ENCODE results near the gene ADCY1. TPM values are rescaled to one million over a fixed set of nuclear protein-coding genes. Genes with fewer than 3 reads are reported as not detected.

The ADCY1 gene
- total RNA-seq, 2 donors from 2014 or later: 15.3 to 18.5 TPM

DNA sequence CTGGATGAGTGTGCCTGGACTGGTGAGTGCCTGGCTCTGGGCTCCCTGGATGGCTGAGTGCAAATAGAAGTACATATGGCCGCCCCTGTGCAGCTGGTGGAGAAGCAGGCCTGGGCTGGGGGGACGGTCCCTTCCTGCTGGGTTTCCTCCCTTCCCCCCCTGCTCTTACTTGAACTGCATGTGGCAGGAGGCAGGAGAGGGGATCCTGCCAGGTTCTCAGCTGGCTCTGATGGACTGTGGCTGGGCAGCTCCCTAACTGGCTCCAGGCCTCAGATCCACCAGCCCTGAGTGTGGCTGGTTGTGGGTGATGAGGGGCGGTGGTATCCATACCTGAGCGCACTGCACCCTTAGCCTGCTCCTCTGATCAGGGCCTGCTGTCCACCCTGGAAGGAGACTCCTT, 26.9 kb downstream of the ADCY1 start:
- no peaks in the 10 kb centered on the region for H3K27me3 ChIP-seq (ENCODE audit: control insufficient read depth, insufficient read depth, low read length, poor library complexity, severe bottlenecking)
- H3K9me3 ChIP-seq (ENCODE audit: control insufficient read depth, low read length): no peaks in the 10 kb centered on the region
- peak; percentile 23 for DNase-seq
- 94% methylated on average over 4 of the region's 4 CpGs; no CpG with 5 or more reads in 1 of the 2 experiments for WGBS, 2 experiments (ENCODE audit: insufficient coverage in 1 of 2, insufficient read length in 1 of 2)
- Mint-ChIP-seq H3K4me3 (no peak overlapping the region), H3K36me3 (ENCODE audit: low read depth) (no peaks in the 10 kb centered on the region), H3K27ac (no peak overlapping the region), H3K27me3 (ENCODE audit: insufficient read depth) (no peaks in the 10 kb centered on the region), H3K4me1 (no peaks in the 10 kb centered on the region), H3K9me3 (no peaks in the 10 kb centered on the region)
- TF ChIP-seq, protein P1, sequence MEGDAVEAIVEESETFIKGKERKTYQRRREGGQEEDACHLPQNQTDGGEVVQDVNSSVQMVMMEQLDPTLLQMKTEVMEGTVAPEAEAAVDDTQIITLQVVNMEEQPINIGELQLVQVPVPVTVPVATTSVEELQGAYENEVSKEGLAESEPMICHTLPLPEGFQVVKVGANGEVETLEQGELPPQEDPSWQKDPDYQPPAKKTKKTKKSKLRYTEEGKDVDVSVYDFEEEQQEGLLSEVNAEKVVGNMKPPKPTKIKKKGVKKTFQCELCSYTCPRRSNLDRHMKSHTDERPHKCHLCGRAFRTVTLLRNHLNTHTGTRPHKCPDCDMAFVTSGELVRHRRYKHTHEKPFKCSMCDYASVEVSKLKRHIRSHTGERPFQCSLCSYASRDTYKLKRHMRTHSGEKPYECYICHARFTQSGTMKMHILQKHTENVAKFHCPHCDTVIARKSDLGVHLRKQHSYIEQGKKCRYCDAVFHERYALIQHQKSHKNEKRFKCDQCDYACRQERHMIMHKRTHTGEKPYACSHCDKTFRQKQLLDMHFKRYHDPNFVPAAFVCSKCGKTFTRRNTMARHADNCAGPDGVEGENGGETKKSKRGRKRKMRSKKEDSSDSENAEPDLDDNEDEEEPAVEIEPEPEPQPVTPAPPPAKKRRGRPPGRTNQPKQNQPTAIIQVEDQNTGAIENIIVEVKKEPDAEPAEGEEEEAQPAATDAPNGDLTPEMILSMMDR (conservative IDR thresholded peaks at IDR 0.05): no peak
- no peaks in the 10 kb centered on the region for H3K4me1 ChIP-seq (ENCODE audit: control insufficient read depth, insufficient read depth, low read length)
- no peak overlapping the region for H3K27ac ChIP-seq (ENCODE audit: low read depth, low read length)
- H3K9ac ChIP-seq (ENCODE audit: extremely low read depth, low read length, poor library complexity, severe bottlenecking): no peak overlapping the region
- no peaks in the 10 kb centered on the region for H3K36me3 ChIP-seq (ENCODE audit: control insufficient read depth, insufficient read depth, low read length)
- H3K4me3 ChIP-seq (ENCODE audit: low read length): no peak overlapping the region

DNA sequence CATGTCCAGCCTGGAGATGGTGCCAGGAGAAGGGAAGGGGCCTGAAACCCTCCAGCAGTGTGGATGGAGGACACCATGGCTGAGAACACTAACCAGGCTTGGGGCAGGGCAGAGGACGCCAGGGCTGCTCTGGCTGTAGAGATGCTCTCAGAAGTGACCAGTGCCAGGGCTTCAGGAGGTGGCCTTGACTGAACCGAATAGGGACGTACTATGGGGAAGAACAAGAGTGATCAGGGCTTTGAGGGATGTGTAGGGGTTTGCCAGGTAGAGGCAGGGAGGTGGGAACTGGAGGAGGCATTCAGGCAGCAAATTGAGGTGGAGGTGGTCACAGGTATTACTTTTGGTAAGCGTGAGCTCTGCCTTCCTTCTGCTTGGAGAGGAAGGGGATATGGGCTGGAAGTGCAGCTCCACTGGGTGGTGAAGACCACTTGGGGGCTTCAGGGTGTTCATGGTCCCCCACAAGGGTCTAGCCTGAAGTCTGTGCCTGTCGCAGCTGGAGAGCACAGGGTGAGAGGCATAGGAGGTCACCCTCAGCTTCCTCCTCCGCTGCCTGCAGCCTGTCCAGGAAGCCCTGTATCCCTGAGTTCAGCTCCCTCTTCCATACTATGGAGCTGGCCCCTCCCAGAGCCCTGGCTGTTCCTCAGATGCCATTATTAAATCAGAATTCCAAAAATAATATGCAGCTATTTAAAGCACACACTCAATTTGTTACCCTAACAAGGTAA, 27.8 kb downstream of the ADCY1 start:
- no peaks in the 10 kb centered on the region for H3K4me1 Mint-ChIP-seq
- no peaks in the 10 kb centered on the region for H3K36me3 Mint-ChIP-seq (ENCODE audit: low read depth)
- Histone ChIP-seq H3K27me3 (ENCODE audit: control insufficient read depth, insufficient read depth, low read length, poor library complexity, severe bottlenecking) (no peaks in the 10 kb centered on the region), H3K4me1 (ENCODE audit: control insufficient read depth, insufficient read depth, low read length) (no peaks in the 10 kb centered on the region), H3K36me3 (ENCODE audit: control insufficient read depth, insufficient read depth, low read length) (no peaks in the 10 kb centered on the region), H3K27ac (ENCODE audit: low read depth, low read length) (no peak overlapping the region), H3K9me3 (ENCODE audit: control insufficient read depth, low read length) (no peaks in the 10 kb centered on the region), H3K4me3 (ENCODE audit: low read length) (no peak overlapping the region), H3K9ac (ENCODE audit: extremely low read depth, low read length, poor library complexity, severe bottlenecking) (no peak overlapping the region)
- H3K4me3 Mint-ChIP-seq: no peak overlapping the region
- H3K9me3 Mint-ChIP-seq: no peaks in the 10 kb centered on the region
- TF ChIP-seq, protein P1 (conservative IDR thresholded peaks at IDR 0.05): no peak
- no peak overlapping the region for H3K27ac Mint-ChIP-seq
- no peaks in the 10 kb centered on the region for H3K27me3 Mint-ChIP-seq (ENCODE audit: insufficient read depth)
- peak; percentile 23 for DNase-seq
- WGBS, 2 experiments (ENCODE audit: insufficient coverage in 1 of 2, insufficient read length in 1 of 2): 94 to 100% methylated on average over 3 to 6 of the region's 6 CpGs

DNA sequence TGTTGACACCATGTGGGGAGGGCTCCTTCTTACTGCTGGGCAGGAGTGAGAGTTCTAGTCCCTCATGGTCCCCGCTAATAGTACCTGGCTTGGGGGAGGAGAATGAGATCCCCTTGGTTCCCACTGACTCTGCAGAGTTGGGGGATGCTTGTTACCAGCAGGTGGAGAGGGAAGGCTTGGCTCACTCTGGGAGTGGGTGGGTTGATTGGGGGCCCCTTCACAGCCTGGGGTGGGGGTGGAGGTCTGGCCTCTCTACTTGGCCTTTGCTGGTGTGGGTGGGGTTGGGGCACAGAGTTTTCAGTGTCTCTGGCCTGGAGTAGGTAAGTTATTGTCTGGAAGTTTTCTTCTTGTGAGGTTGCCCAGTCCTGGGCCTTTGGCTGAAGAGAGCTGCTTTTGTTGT, 31.9 kb downstream of the ADCY1 start:
- Histone ChIP-seq H3K27me3 (ENCODE audit: control insufficient read depth, insufficient read depth, low read length, poor library complexity, severe bottlenecking) (no peaks in the 10 kb centered on the region), H3K4me3 (ENCODE audit: low read length) (no peak overlapping the region), H3K36me3 (ENCODE audit: control insufficient read depth, insufficient read depth, low read length) (no peaks in the 10 kb centered on the region), H3K27ac (ENCODE audit: low read depth, low read length) (no peak overlapping the region), H3K4me1 (ENCODE audit: control insufficient read depth, insufficient read depth, low read length) (no peaks in the 10 kb centered on the region), H3K9ac (ENCODE audit: extremely low read depth, low read length, poor library complexity, severe bottlenecking) (no peak overlapping the region), H3K9me3 (ENCODE audit: control insufficient read depth, low read length) (peaks cover 4% of the 10 kb centered on the region)
- Mint-ChIP-seq H3K4me1 (no peaks in the 10 kb centered on the region), H3K4me3 (no peak overlapping the region), H3K9me3 (peaks cover 9% of the 10 kb centered on the region), H3K27me3 (ENCODE audit: insufficient read depth) (no peaks in the 10 kb centered on the region), H3K27ac (no peak overlapping the region), H3K36me3 (ENCODE audit: low read depth) (peaks cover 9% of the 10 kb centered on the region)
- no peak for DNase-seq
- WGBS, 2 experiments (ENCODE audit: insufficient coverage in 1 of 2, insufficient read length in 1 of 2): 93% methylated on average over 1 of the region's 1 CpG; no CpG with 5 or more reads in 1 of the 2 experiments
- TF ChIP-seq, protein P1 (conservative IDR thresholded peaks at IDR 0.05): no peak
